Measurements from ENCODE around the gene NCAPG2. TPM values are rescaled to one million over a fixed set of nuclear protein-coding genes. Genes with fewer than 3 reads are reported as not detected.

Gene NCAPG2
- polyA plus RNA-seq, 3 donors, result 1.1 to 3.1 (median 1.7) TPM

DNA sequence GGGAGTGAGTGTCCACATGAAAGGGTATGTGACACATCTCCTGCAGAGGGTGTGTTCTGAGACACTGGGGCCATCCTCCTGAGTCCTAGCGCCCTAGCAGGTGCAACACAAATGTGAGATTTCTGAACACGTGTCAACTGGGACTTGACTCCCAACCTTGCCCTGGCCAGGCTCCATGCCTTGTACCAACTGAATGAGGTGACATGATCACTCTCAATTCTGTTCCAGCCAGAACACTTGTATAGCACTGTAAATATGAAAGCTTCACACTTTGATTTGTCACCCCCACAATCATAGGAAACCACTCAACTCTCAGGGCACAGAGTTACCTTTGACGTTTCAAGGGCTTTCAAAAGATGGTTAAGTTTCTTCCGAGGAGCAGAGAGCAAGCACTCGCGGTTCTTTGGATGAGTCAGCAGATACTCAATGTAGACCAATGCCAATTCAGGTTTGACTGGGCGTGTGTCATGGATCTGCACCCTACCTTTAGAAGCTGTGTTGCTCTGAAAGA, 48.6 kb downstream of the NCAPG2 start:
- Histone ChIP-seq H3K9ac (ENCODE audit: insufficient read depth, low read length, poor library complexity, severe bottlenecking) (no peak overlapping the region), H2AFZ (ENCODE audit: insufficient read depth, low read depth, low read length, poor library complexity, severe bottlenecking) (no peak overlapping the region), H3K9me3 (replicated peaks in 1 of 2; ENCODE audit: control insufficient read depth in 1 of 2, insufficient read depth in 1 of 2, low read length in 2 of 2) (no peaks in the 10 kb centered on the region), H3K79me2 (ENCODE audit: insufficient read depth, low read length) (peaks cover 1% of the 10 kb centered on the region), H3K27me3 (ENCODE audit: control insufficient read depth in 2 of 2, insufficient read depth in 2 of 2, low read length in 2 of 2) (no peaks in the 10 kb centered on the region), H3K36me3 (replicated peaks in 1 of 2; ENCODE audit: control insufficient read depth in 1 of 2, insufficient read depth in 2 of 2, low read length in 2 of 2) (peaks cover 63 to 85% of the 10 kb centered on the region in 2 donors), H3K4me3 (replicated peaks in 1 of 3; ENCODE audit: low read depth in 2 of 3, low read length in 3 of 3) (no peak overlapping the region), H3K4me1 (ENCODE audit: control insufficient read depth in 1 of 2, insufficient read depth in 2 of 2, low read length in 2 of 2) (no peaks in the 10 kb centered on the region), H3K4me2 (replicated peaks; ENCODE audit: extremely low read depth, low read length, poor library complexity, severe bottlenecking) (no peak overlapping the region), H3K27ac (ENCODE audit: low read depth in 1 of 2, low read length in 2 of 2) (no peak overlapping the region), H4K20me1 (ENCODE audit: insufficient read depth, low read length) (no peaks in the 10 kb centered on the region)
- no peak for DNase-seq
- TF ChIP-seq, protein P1, sequence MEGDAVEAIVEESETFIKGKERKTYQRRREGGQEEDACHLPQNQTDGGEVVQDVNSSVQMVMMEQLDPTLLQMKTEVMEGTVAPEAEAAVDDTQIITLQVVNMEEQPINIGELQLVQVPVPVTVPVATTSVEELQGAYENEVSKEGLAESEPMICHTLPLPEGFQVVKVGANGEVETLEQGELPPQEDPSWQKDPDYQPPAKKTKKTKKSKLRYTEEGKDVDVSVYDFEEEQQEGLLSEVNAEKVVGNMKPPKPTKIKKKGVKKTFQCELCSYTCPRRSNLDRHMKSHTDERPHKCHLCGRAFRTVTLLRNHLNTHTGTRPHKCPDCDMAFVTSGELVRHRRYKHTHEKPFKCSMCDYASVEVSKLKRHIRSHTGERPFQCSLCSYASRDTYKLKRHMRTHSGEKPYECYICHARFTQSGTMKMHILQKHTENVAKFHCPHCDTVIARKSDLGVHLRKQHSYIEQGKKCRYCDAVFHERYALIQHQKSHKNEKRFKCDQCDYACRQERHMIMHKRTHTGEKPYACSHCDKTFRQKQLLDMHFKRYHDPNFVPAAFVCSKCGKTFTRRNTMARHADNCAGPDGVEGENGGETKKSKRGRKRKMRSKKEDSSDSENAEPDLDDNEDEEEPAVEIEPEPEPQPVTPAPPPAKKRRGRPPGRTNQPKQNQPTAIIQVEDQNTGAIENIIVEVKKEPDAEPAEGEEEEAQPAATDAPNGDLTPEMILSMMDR (IDR thresholded peaks at IDR 0.05), result no peak
- Mint-ChIP-seq H3K27me3 (ENCODE audit: low read depth in 3 of 3) (no peaks in the 10 kb centered on the region), H3K36me3 (peaks cover 59 to 80% of the 10 kb centered on the region in 2 donors), H3K9me3 (peaks cover 0 to under 1% (median 0%) of the 10 kb centered on the region in 7 donors), H3K4me1 (no peaks in the 10 kb centered on the region), H3K27ac (peak overlapping the region in 2 of 7 donors; percentile 38 to 51), H3K4me3 (no peak overlapping the region)
- intact Hi-C loops (cut with micrococcal nuclease), result no loop called here
- WGBS (ENCODE audit: insufficient coverage), result 83% methylated on average over 4 of the region's 7 CpGs

DNA sequence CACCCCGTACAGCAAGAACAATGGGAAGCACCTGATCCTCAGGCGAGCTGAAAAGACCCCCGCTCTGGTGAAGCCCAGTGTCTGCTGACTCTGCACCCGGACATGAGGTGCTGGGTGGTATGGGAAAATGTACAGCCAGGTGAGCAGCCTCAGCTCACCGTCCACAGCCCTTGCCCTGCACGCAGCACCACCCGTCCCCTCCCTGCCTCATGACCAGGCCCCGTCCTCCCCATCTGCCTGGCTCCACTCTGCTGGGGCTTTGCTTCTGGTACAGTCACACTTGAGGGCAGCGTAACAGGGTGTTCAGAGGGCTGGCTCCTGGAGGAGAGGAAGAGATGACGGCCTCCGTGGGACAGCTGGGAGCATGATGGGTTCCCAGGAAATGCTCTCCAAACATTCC, 49.1 kb downstream of the NCAPG2 start:
- no peaks in the 10 kb centered on the region for H3K4me1 ChIP-seq (ENCODE audit: control insufficient read depth in 1 of 2, insufficient read depth in 2 of 2, low read length in 2 of 2)
- H3K27ac ChIP-seq (ENCODE audit: low read depth in 1 of 2, low read length in 2 of 2), result no peak overlapping the region
- TF ChIP-seq, protein P1 (IDR thresholded peaks at IDR 0.05), result no peak
- 95% methylated on average over 8 of the region's 11 CpGs for WGBS (ENCODE audit: insufficient coverage)
- no peak overlapping the region for H3K9ac ChIP-seq (ENCODE audit: insufficient read depth, low read length, poor library complexity, severe bottlenecking)
- H3K4me3 ChIP-seq (replicated peaks in 1 of 3; ENCODE audit: low read depth in 2 of 3, low read length in 3 of 3), result no peak overlapping the region
- no peak overlapping the region for H2AFZ ChIP-seq (ENCODE audit: insufficient read depth, low read depth, low read length, poor library complexity, severe bottlenecking)
- no peaks in the 10 kb centered on the region for H4K20me1 ChIP-seq (ENCODE audit: insufficient read depth, low read length)
- intact Hi-C loops (cut with micrococcal nuclease), result no loop called here
- no peaks in the 10 kb centered on the region for H3K4me1 Mint-ChIP-seq
- H3K27me3 Mint-ChIP-seq (ENCODE audit: low read depth in 3 of 3), result no peaks in the 10 kb centered on the region
- no peaks in the 10 kb centered on the region for H3K9me3 ChIP-seq (replicated peaks in 1 of 2; ENCODE audit: control insufficient read depth in 1 of 2, insufficient read depth in 1 of 2, low read length in 2 of 2)
- H3K9me3 Mint-ChIP-seq, result peaks cover 0 to 2% (median 0%) of the 10 kb centered on the region in 7 donors
- H3K36me3 ChIP-seq (replicated peaks in 1 of 2; ENCODE audit: control insufficient read depth in 1 of 2, insufficient read depth in 2 of 2, low read length in 2 of 2), result peaks cover 63 to 85% of the 10 kb centered on the region in 2 donors
- peak overlapping the region in 1 of 7 donors; percentile 10 for H3K27ac Mint-ChIP-seq
- no peak for DNase-seq
- H3K4me2 ChIP-seq (replicated peaks; ENCODE audit: extremely low read depth, low read length, poor library complexity, severe bottlenecking), result no peak overlapping the region
- no peak overlapping the region for H3K4me3 Mint-ChIP-seq
- peaks cover 59 to 80% of the 10 kb centered on the region in 2 donors for H3K36me3 Mint-ChIP-seq
- H3K27me3 ChIP-seq (ENCODE audit: control insufficient read depth in 2 of 2, insufficient read depth in 2 of 2, low read length in 2 of 2), result no peaks in the 10 kb centered on the region
- peaks cover 3% of the 10 kb centered on the region for H3K79me2 ChIP-seq (ENCODE audit: insufficient read depth, low read length)
